ENCODE measurements around the gene SMIM11. TPM values are rescaled to one million over a fixed set of nuclear protein-coding genes. Genes with fewer than 3 reads are reported as not detected.

The SMIM11 gene
- total and polyA plus RNA-seq, 10 of the 15 experiments (the other 5 are each of a cell fraction or from before 2014, with no cell fraction given) = 4.8 to 43.1 (median 16.0) TPM

- no peak overlapping the region for H3K4me2 ChIP-seq (ENCODE audit: control insufficient read depth, insufficient read depth)
- ATAC-seq = no peak
- CTCF ChIA-PET = no interaction called here
- intact Hi-C loops (cut with micrococcal nuclease; ENCODE audit: unreplicated experiment) = no loop called here
- TF ChIP-seq LARP7 (IDR thresholded peaks at IDR 0.05) (no peak), ZBTB11 (CRISPR knock-in tag; IDR thresholded peaks at IDR 0.05) (no peak), CBFB (IDR thresholded peaks at IDR 0.05; ENCODE audit: low read depth) (no peak), FOXK2 (IDR thresholded peaks at IDR 0.05) (no peak), POU2F2 (IDR thresholded peaks at IDR 0.05; ENCODE audit: borderline replicate concordance, low read depth, low read length) (no peak), STAT1 (conservative IDR thresholded peaks at IDR 0.05) (no peak), E2F8 (IDR thresholded peaks at IDR 0.05; ENCODE audit: low read depth, partially characterized antibody) (no peak), IKZF1 (conservative IDR thresholded peaks at IDR 0.05) (no peak), RB1 (IDR thresholded peaks at IDR 0.05; ENCODE audit: borderline replicate concordance) (no peak), PAX8 (IDR thresholded peaks at IDR 0.05) (no peak), JUNB (IDR thresholded peaks at IDR 0.05) (no peak), ZNF207 (IDR thresholded peaks at IDR 0.05; ENCODE audit: borderline replicate concordance) (no peak), TCF3 (IDR thresholded peaks at IDR 0.05; ENCODE audit: borderline replicate concordance, insufficient read depth, low read depth, low read length) (no peak)
- H3K4me1 ChIP-seq (ENCODE audit: control insufficient read depth, insufficient read depth, low read length) = no peaks in the 10 kb centered on the region
- H3K9me3 ChIP-seq (replicated peaks; ENCODE audit: control insufficient read depth, insufficient read depth, low read length) = no peaks in the 10 kb centered on the region
- no peak overlapping the region for H3K9ac ChIP-seq (ENCODE audit: control insufficient read depth, insufficient read depth, low read length)
- FAIRE-seq = no peak
- no peak overlapping the region for H2AFZ ChIP-seq (ENCODE audit: control insufficient read depth, low read depth, low read length)
- no peaks in the 10 kb centered on the region for H4K20me1 ChIP-seq (ENCODE audit: control insufficient read depth, insufficient read depth)
- no TSS peak for BruUV-seq (replicated peaks)
- WGBS (ENCODE audit: insufficient coverage, insufficient replicate concordance, low lambda C conversion rate, missing lambda C conversion rate) = 58% methylated on average over 6 of the region's 6 CpGs
- H3K4me3 ChIP-seq = no peak overlapping the region
- no peaks in the 10 kb centered on the region for H3K79me2 ChIP-seq (ENCODE audit: control insufficient read depth, insufficient read depth, low read length)
- H3K36me3 ChIP-seq (ENCODE audit: control insufficient read depth in 2 of 2, insufficient read depth in 2 of 2, low read length in 1 of 2) = no peaks in the 10 kb centered on the region
- in situ Hi-C loops (cut with MboI) = no loop called here
- no peak for DNase-seq (ENCODE audit: low read depth, low spot score)
- no peak overlapping the region for H3K27ac ChIP-seq (ENCODE audit: control insufficient read depth, insufficient read depth)
- RAD21 ChIA-PET (ENCODE audit: unreplicated experiment) = no interaction called here
- POLR2A ChIA-PET = no interaction called here
- SMC1A ChIA-PET (ENCODE audit: uncharacterized antibody, unreplicated experiment) = interaction anchor here (1.4 to 1.8 kb wide), 2 partner anchors 8 to 408 kb away, joined by 3 to 4 read pairs; no protein-coding TSS in a partner anchor
- H3K27me3 ChIP-seq (replicated peaks in 1 of 2; ENCODE audit: control insufficient read depth in 2 of 2, insufficient read depth in 2 of 2, low read length in 1 of 2) = no peaks in the 10 kb centered on the region; a peak in 1 of 4 replicates
These were observed 43.0 kb upstream of the SMIM11 start for GRCh38 chr21:34332347-34332746.
